GM12892 (cell line): ENCODE data around the gene TTC36.

Experiments
- POLR2A ChIP-seq: IDR thresholded peaks from 2 replicates; pipeline ENCODE4 v1.6.1; 2011; ENCODE audit warnings: low read depth, low read length, control low read depth
- POLR2AphosphoS5 ChIP-seq: IDR thresholded peaks from 2 replicates; pipeline ENCODE4 v1.6.1; 2011; ENCODE audit warnings: low read depth, low read length, control low read depth

DNA sequence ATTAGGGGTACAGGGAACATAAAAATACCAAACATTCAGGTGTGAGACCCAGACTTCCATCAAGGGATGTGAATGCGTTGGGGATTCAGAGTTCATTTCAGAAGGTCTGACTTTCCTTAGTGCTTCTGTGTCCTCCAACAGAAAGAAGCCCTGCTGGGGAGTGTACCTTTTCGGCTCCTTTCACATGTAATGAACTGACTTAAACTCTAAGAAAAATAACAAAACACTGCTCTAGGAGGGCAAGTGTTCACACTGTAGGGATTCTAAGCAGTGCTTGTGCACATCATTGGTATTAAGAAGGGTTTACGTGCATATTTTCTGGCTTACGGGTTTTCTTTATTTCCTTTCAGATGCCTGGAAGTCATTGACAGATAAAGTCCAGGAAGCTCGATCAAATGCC lies 15.7 kb upstream of the TTC36 start:
- no peak for TF ChIP-seq POLR2A
- TF ChIP-seq POLR2AphosphoS5: no peak
